HG02981 (cell line): ENCODE measurements around the gene TP53RK.

Experiments
- ATAC-seq: cut with Tn5 transposase; IDR thresholded peaks from one replicate; pipeline ENCODE4 v1.9.1; 2021; ENCODE audit warnings: mild to moderate bottlenecking, moderate library complexity; ENCODE audit not compliant: unreplicated experiment

The TP53RK gene

DNA sequence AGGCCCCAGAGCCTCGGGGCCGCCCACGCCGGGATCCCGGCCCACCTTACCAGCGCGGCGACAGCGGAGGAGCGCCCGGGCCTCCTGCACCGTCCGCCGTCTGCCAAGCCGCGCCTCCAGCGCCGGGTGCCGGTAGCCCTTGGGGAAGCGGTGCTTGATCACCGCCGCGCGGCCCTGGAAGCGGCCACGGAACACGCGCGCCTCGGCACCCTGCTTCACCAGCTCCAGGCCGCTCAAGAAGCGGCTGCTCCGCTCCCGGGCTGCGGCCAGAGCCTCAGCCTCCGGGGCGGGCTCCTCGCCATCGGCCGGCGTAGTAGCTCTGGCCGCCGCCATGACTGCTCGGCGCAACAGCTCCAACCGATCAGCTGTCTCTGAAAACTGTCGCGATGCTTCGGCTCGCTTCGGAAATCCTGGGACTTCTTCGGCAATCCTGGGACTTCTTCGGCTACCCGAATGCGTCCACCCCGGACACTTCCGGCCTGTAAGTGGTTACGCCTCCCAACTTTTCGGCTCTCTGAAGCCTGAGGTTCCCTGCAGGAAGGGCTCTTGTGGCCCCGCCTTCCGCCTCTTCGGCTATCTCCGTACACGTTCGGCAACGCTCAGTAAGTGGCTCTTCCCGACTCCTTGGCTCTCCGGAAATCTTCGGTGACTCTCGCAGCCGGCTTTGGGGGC, at the start of gene TP53RK:
TP53RK (minus strand) TSS at position 363 of the 672 bp plus-strand sequence; CDS start at position 333, 30 bp downstream.
- ATAC-seq = peak; percentile 90

DNA sequence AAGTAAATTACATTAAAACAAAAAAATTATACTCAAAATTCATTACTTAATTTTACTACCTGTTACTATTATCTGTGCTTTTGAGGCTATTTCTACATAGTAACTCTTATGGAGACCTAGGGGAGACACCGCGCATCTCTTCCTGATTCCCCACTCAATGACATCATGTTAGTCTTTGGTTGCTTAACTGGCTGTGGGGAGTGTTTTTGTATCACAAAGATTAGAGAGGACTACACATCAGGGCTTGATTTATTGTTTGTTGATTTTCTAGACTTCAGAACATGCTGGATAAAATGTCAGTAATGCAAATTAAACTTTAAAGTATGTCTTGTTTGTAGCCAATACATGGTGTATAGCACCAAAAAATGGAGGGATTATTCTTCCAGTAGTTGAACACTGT, 46.2 kb upstream of the TP53RK start:
- no peak for ATAC-seq

DNA sequence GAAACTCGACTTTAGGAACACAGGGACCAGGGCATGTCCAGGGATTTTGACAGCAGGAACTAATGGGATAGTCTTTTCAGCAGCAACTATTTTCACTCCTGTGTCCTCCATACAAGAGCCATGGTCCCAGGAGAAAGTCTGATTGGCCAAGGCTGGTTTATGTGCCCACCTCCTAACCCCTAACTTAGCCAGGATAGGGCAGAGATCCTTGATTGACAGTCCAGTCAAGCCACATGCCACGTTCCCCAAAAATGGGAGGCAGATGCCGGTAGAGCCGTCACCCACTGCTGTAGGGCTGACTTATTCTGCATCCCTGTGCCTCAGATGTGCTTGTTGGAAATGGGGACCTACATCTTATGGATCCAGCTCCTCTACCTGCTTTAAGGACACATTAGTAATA, 42.5 kb upstream of the TP53RK start:
- ATAC-seq = no peak

DNA sequence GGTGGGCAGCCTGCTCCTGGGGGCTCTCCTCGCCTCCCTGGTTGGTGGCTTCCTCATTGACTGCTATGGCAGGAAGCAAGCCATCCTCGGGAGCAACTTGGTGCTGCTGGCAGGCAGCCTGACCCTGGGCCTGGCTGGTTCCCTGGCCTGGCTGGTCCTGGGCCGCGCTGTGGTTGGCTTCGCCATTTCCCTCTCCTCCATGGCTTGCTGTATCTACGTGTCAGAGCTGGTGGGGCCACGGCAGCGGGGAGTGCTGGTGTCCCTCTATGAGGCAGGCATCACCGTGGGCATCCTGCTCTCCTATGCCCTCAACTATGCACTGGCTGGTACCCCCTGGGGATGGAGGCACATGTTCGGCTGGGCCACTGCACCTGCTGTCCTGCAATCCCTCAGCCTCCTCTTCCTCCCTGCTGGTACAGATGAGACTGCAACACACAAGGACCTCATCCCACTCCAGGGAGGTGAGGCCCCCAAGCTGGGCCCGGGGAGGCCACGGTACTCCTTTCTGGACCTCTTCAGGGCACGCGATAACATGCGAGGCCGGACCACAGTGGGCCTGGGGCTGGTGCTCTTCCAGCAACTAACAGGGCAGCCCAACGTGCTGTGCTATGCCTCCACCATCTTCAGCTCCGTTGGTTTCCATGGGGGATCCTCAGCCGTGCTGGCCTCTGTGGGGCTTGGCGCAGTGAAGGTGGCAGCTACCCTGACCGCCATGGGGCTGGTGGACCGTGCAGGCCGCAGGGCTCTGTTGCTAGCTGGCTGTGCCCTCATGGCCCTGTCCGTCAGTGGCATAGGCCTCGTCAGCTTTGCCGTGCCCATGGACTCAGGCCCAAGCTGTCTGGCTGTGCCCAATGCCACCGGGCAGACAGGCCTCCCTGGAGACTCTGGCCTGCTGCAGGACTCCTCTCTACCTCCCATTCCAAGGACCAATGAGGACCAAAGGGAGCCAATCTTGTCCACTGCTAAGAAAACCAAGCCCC, 36.2 kb upstream of the TP53RK start:
- no peak for ATAC-seq

DNA sequence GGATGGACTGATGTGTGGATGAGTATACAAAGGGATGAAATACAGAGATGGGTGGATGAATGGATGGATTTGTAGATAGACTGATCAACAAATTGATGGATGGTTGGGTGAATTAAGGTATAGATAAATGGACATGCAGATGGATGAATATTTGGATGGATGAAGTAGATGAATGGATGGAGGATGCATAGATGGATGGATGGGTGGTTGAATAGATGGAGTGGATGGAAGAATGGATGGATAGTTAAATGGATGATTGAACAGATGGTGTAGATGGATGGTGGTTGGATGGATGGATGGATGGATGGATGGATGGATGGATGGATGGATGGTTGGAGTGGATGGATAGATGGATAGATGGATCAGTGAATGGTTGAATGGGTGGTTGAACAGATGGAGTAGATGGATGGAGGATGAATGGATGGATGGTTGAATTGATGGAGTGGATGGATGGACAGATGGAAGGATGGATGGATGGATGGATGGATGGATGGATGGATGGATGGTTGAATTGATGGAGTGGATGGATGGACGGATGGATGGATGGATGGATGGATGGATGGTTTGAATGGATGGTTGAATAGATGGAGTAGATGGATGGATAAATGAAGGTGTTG, 35.2 kb upstream of the TP53RK start:
- no peak for ATAC-seq

DNA sequence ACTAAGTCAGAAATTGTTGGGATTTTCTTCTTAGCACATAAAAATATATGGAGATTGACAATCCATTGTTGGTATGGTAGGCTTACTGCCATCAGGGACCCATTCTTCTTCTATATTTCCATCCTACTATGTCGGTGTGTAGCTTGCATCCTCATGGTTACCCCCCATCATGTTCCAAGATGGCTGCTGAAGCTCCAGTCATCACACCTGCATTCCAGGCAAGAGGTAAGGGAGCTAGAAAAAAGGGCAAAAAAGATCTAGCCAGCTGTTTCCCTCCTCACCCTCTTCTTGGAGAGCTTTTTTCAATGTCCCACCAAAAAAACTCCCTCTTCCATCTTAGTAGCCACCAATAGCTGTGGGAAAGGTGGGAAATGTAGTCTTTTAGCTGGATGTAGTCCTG, 33.8 kb upstream of the TP53RK start:
- no peak for ATAC-seq

DNA sequence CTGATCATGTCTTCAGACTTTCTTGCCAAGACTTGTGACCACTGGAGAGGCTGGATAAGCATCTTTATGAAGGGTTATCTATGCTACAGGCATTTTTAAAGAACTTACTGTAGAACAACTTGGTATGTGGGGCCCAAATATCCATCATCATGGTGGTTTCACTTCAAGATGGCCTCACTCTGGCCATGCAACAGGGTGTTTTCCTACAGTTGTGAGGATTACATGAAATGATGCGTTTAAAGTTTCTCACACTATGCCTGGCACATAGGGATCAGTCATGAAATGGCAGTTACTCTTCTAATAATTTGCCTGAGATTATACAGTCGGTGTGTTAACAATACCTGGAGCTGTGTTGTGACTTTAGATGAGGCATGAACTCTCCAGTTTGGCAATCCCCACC, 33.2 kb upstream of the TP53RK start:
- ATAC-seq = no peak

DNA sequence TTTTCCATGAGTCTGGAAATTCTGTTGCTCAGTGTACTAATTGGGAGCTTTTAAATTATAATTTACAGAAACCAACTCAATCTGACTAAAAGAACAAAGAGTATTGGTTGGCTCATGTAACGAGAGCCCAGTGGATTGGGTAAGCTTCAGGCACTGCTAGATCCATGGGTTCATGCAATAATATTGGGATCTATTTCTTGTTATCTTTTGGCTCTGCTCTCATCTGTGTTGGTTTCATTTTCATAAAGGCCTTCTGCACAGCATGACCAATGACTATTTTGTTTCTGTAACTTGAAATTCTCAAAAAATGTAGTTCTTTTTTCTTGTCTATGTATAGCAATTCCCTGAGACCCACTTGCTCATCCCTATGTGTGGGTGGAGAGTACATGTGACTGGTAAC, 32.2 kb upstream of the TP53RK start:
- no peak for ATAC-seq

DNA sequence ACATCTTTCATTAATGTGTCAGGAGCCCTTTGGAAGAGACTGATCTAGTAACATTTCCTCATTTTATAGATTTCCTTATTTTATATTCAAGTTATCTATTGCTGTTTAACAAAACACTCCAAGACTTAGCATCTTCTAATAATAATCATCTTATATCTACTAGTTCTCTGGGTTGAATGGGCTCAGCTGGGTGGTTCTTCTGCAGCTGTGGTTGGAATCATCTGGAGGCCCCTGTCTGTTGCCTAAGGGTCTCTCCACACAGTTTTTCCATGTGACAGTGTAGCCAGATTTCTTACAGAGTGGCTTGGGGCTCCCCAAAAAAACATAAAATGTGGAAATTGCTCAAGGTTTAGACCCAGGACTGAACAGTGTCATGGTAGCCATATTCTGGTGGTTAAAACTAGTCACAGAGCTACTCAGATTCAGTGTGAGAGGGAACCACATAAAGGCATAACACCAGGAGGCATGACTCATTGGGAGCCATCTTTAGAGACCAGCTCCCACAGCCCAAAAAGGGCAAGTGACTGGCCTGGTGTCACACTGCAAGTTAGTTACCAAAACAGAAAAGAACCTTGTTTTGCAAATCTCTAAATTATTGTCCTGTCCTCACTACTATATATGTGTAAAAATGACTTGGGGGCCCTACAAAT, 31.7 kb upstream of the TP53RK start:
- ATAC-seq = no peak

DNA sequence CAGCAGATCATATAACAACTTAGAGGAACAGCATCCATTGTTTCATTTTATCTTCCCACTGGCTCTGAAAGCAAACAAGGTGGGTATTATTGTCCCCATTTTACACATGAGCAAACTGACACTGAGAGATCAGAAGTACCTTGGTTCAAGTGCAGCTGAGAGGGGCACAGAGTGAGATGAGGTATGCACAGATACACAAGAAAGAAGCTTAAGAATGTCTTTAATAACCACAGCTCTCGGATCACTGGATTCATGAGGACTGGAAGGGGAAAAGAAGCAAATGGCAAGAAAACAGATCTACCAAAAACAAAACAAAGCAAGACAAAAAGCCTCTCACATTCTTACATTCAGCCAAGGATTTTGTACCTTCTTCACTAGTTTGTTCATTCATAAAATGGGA, 30.8 kb upstream of the TP53RK start:
- ATAC-seq = no peak

DNA sequence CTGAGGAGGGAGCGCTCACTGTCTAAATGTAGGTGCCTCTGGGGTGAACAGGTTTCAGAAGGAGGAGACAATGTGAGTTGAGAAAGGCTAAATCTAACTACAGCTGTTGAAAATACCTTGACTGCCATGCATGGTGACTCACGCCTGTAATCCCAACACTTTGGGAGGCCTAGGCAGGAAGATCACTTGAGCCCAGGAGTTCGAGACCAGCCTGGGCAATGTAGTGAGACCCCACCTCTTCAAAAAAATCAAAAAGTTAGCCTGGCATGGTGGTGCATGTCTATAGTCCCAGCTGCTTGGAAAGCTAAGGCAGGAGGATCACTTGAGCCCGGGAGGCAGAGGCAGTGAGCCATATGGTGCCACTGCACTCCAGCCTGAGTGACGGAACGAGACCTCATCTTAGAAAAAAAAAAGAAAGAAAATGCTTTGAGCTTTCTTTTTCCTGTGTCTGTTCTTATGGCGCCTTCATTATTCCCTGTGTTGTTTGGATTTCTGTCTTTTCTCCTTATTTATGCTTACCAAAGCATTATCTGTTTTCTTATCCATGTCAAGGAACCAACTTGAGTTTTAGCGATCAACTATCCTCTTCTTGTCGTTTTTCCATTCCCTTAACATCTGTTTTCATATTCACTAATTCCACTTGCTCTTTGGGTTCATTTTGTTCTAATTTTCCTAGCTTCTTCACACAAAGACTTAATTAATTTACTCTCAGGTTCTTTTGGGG, 28.7 kb upstream of the TP53RK start:
- ATAC-seq = no peak

DNA sequence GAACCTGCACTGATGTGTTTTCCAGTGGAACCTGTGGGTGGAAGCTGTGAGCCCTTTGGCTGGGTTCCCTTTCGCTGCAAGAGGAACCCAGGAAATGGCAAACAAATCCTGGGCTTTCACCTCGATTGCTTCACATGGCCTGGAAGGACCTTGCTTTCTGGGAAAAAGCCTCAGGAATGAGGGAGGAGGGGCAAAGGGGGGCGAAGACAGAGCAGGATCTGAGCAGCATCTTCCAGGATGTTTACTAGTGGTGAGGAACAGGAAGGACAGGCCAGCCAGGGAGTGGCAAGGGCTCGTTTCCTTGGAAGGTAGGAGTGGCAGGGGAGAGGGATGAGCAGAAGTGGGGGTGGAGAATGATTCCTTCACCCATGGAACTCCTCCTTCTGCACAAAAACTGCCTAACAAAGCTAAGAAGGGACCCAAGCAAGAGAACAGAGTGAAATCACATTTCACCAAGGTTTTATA, 26.1 kb upstream of the TP53RK start:
- ATAC-seq = no peak

DNA sequence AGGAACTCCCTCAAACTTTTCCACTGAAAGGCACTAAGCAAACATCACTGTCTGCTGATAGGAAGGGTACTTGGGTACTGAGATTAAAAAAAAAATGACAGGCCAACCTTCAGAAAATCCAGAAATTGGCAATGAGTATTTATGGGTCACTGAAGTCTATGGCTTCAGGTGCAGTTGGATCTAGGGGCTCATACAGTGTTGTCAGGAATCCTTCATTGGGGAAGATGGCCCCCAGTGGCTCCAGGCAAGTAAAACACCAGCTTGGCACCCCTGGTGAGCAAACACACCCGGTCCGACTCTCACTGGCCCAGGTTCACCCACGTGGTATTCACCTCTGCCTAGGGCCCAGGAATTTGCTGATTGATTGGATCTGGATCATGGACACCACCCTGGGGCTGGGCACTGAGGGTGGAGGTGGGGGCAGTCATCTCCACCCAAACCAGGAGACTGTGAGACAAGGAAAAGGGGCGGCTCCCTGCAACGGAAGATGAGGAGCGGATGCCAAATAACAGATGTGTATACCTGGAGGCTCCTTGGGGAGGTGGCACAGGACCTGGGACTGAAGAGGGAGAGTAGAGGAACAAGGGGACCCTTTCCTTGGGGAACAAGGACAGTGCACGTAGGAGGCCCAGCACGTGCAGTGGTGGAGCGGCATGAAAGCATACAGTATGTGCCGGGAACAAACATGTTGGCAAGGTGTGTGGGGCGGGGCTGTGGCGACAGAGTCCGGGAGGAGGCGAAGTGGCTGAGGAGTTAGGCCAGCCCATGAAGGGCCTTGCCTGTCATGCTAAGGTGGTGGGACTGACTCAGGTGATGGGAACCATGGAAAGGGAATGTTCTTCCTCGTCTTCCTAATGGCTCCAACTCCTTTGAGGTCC, 25.0 kb upstream of the TP53RK start:
- no peak for ATAC-seq

DNA sequence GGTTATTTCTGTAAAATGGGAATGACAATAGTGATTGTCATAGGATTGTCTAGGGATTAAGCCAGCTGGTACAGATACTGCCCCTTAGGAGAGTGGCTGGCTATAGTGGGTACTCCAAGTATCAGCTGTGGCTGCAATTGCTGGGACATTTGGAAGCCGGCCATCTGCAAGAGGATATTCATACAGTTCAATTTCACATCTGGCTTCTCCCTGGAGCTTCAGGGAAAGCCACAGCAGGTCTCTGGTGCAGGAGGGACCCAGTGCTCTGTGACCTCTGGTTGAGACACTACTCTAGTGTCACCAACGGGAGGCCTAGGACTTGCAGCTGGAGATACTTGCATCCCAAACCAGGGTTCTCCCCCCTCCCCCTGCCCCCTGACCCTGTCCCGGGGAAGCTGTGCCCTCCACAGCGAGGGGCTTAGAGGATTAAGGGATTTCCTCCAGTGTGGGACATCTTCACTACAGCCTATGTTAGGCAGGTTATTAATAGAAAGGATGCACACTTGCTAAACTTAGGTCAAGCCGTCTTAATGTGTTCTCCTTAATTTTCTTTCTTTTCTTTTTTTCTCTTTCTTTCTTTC, 22.9 kb upstream of the TP53RK start:
- no peak for ATAC-seq

DNA sequence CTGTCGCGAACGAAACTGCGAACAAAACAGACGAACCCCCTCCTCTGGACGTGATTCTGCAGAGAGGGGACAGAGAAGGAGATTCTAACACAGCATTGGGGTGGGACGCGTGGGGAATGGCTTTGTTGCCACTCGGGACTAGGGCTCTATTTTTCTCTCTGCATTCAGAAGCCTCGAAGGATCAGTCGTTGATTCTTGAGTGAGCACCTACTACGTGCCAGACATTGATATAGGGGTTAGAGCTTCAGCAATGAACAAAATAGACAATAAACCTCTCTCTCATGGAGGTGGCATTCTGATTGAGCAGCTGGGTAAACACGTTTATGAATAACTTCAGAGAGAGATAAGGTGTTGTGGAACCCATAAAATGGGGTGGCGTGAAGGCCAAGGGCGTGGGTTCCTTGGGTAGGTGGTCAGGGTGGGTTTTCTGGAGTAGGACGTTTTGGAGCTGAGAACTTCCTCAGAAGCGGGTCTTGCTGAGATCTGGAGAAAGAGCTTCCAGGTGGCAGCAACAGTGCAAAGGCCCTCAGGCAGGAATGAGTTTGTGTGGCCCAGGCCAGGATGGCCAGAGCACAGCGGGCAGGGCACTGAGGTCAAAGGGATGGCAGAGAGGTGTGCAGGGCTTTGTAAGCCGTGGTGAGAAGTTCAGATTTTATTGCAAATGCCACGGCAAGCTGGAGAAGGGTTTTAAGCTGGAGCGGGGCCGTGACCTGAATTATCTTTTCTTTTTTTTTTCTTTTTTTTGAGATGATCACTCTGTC, 21.1 kb upstream of the TP53RK start:
- ATAC-seq = no peak

DNA sequence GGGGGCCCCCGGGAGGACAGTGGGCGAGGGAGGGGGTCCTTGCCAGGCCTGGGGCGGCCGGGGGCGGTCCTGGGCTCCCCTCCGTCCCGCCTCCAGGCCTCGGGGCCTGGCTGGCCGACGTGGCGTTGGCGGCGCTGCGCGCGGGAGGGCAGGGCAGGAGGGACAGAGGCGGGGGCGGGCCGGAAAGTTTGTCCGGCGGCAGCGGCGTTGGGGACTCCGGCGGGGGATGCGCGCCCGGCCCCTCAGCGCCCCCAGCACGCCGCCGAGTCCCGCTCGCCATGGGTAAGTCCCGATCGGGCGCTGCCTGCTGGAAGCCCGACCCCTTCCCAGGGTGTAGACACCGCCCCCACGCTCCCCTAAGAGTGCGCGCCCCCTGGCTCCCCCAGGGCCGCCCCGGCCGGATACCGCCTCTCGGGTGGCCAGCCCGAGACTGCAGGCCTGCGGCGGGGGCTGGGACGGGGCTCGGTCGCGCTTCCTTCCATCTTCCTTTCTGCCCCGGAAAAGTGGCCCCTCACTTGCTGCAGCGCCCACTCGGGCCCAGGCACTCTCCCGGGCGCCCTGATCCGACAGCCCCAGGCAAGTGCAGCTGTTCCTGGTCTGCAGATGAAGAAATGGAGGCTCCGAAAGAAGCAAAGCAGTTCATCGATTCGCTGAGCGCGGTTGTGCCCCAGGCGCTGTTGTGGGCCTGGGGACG, 20.4 kb upstream of the TP53RK start, which contains the start of gene SLC2A10:
SLC2A10 (plus strand) TSS at position 191 of the 694 bp plus-strand sequence; CDS start at position 279, 88 bp downstream.
- ATAC-seq = no peak

DNA sequence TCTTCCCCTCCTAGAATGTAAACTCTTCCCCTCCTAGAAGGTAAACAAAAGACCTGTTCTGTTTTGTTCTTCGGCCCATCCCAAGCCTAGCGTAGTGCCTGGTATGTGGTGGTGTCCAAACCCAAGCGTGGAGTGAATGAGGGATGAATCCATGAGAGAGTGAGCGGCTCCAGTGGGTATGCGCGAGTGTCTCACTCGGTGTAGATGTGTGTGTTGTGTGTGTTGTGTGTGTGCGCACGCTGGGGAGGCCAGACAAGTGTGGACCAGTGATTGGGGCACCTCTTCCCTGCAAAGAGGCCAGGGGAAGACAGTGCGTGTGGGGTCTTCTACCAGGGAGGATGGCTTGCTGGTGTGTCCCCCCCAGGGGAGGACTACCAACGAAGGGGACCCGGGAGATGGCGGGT, 19.8 kb upstream of the TP53RK start:
- ATAC-seq = no peak
